Spinal cord (tissue), 10 donors: Measurements from ENCODE around the gene PHF11. TPM values are rescaled to one million over a fixed set of nuclear protein-coding genes. Genes with fewer than 3 reads are reported as not detected.
A peak's percentile ranks its signal among the peaks of the same experiment; 100 is the strongest.
"Not testable (repeated sequence)": the region's sequence is repeated elsewhere in the genome, so short reads cannot be mapped to it uniquely, and the experiment has no call there.

Experiments used
- DNase-seq, 6 donors: peaks; one replicate each; pipeline versions ENCODE4 v3.0.0 to v3.0.0-alpha.2; 2013 to 2015; ENCODE audit warnings: low spot score in 6 of 6, low read depth in 4 of 6
- H3K27ac ChIP-seq: one replicate; pipeline ENCODE4 v1.5.1; 2013; ENCODE audit warnings: low read depth, low read length, control low read depth
- H3K27me3 ChIP-seq: one replicate; pipeline ENCODE4 v1.6.1; 2013; ENCODE audit warnings: low read length; ENCODE audit not compliant: control insufficient read depth, insufficient read depth
- H3K36me3 ChIP-seq: one replicate; pipeline ENCODE4 v1.6.1; 2013; ENCODE audit warnings: low read length; ENCODE audit not compliant: control insufficient read depth, insufficient read depth
- H3K4me1 ChIP-seq: one replicate; pipeline ENCODE4 v1.6.1; 2013; ENCODE audit warnings: low read length; ENCODE audit not compliant: control insufficient read depth, insufficient read depth
- H3K4me3 ChIP-seq: one replicate; pipeline ENCODE4 v1.5.1; 2013; ENCODE audit warnings: low read depth, low read length, control low read depth
- H3K9me3 ChIP-seq: one replicate; pipeline ENCODE4 v1.6.1; 2013; ENCODE audit warnings: low read length; ENCODE audit not compliant: control insufficient read depth, insufficient read depth
- WGBS: methylation state at CpG from one replicate; pipeline ENCODE4 v1.1.5; 2013; ENCODE audit warnings: missing lambda C conversion rate; ENCODE audit not compliant: insufficient coverage; 5-methylcytosine and 5-hydroxymethylcytosine counted together
- polyA plus RNA-seq, 2 donors: library from polyadenylated mRNA; unstranded; fragments of 120-200 nt; gene quantifications; one replicate each; pipeline ENCODE4 v1.2.1, GENCODE V29; 2013; ENCODE audit not compliant: insufficient read length in 2 of 2
- total RNA-seq, 2 donors: library from RNA; depleted of rRNA in 1 of 2; stranded (reverse); fragments of 120-200 nt in 1 of 2; fragments of >200 nt in 1 of 2; gene quantifications; one replicate each; pipeline versions ENCODE4 v1.2.3 to v1.2.4, GENCODE V29; 2013 to 2014
- donor health status: healthy.

The PHF11 gene
- total and polyA plus RNA-seq, 4 donors, result 20.5 to 34.0 (median 28.0) TPM

GRCh38 chr13:49494645-49495044 lies 1.1 kb upstream of the PHF11 start:
- Histone ChIP-seq H3K4me3 (peak overlapping the region; percentile 75), H3K27ac (peak overlapping the region; percentile 88), H3K9me3 (no peaks in the 10 kb centered on the region), H3K27me3 (no peaks in the 10 kb centered on the region), H3K36me3 (no peaks in the 10 kb centered on the region), H3K4me1 (peaks cover 10% of the 10 kb centered on the region)
- peak in 1 of 6 donors; percentile 4 for DNase-seq
- WGBS, result no CpG with 5 or more reads among the region's 2 CpGs

GRCh38 chr13:49496837-49497236 lies 1.1 kb downstream of the PHF11 start:
- H3K36me3 ChIP-seq, H3K4me3 ChIP-seq, H3K9me3 ChIP-seq, H3K27ac ChIP-seq, H3K27me3 ChIP-seq, DNase-seq: not testable (repeated sequence)
- H3K4me1 ChIP-seq, result peaks cover 10% of the 10 kb centered on the region
- 100% methylated on average over 4 of the region's 11 CpGs for WGBS

- Histone ChIP-seq H3K27me3 (no peaks in the 10 kb centered on the region), H3K27ac (no peak overlapping the region), H3K4me3 (no peak overlapping the region), H3K9me3 (no peaks in the 10 kb centered on the region), H3K4me1 (peaks cover 10% of the 10 kb centered on the region), H3K36me3 (no peaks in the 10 kb centered on the region)
- no peak for DNase-seq
- WGBS, result 95% methylated on average over 5 of the region's 5 CpGs
Measured at GRCh38 chr13:49497272-49497671, 1.5 kb downstream of the PHF11 start.

GRCh38 chr13:49498206-49498605 lies 2.5 kb downstream of the PHF11 start:
- Histone ChIP-seq H3K27me3 (no peaks in the 10 kb centered on the region), H3K4me1 (peaks cover 10% of the 10 kb centered on the region), H3K36me3 (no peaks in the 10 kb centered on the region), H3K9me3 (no peaks in the 10 kb centered on the region), H3K27ac (no peak overlapping the region), H3K4me3 (no peak overlapping the region)
- no peak for DNase-seq
- WGBS, result 67% methylated on average over 3 of the region's 4 CpGs

GRCh38 chr13:49499889-49500660 lies 4.3 kb downstream of the PHF11 start:
- no peak for DNase-seq
- no peaks in the 10 kb centered on the region for H3K9me3 ChIP-seq
- H3K36me3 ChIP-seq, result no peaks in the 10 kb centered on the region
- H3K27ac ChIP-seq, result no peak overlapping the region
- H3K27me3 ChIP-seq, result no peaks in the 10 kb centered on the region
- H3K4me3 ChIP-seq, result no peak overlapping the region
- H3K4me1 ChIP-seq, result peaks cover 8% of the 10 kb centered on the region
- 100% methylated on average over 1 of the region's 6 CpGs for WGBS

- H3K9me3 ChIP-seq, result no peaks in the 10 kb centered on the region
- 83% methylated on average over 9 of the region's 9 CpGs for WGBS
- H3K4me3 ChIP-seq, result no peak overlapping the region
- DNase-seq, result no peak
- no peaks in the 10 kb centered on the region for H3K27me3 ChIP-seq
- no peak overlapping the region for H3K27ac ChIP-seq
- H3K4me1 ChIP-seq, result no peaks in the 10 kb centered on the region
- H3K36me3 ChIP-seq, result no peaks in the 10 kb centered on the region
Measured at GRCh38 chr13:49502954-49503353, 7.2 kb downstream of the PHF11 start.

- WGBS, result 100% methylated on average over 1 of the region's 3 CpGs
- no peaks in the 10 kb centered on the region for H3K27me3 ChIP-seq
- no peaks in the 10 kb centered on the region for H3K4me1 ChIP-seq
- no peak overlapping the region for H3K27ac ChIP-seq
- no peak for DNase-seq
- no peaks in the 10 kb centered on the region for H3K36me3 ChIP-seq
- H3K9me3 ChIP-seq, result no peaks in the 10 kb centered on the region
- H3K4me3 ChIP-seq, result no peak overlapping the region
Measured at GRCh38 chr13:49503951-49504350, 8.2 kb downstream of the PHF11 start.

- Histone ChIP-seq H3K36me3 (peaks cover 2% of the 10 kb centered on the region), H3K27me3 (no peaks in the 10 kb centered on the region), H3K9me3 (no peaks in the 10 kb centered on the region), H3K4me3 (no peak overlapping the region), H3K4me1 (no peaks in the 10 kb centered on the region), H3K27ac (no peak overlapping the region)
- WGBS, result no CpG with 5 or more reads among the region's 2 CpGs
- no peak for DNase-seq
Measured at GRCh38 chr13:49512578-49512977, 16.8 kb downstream of the PHF11 start.

GRCh38 chr13:49516467-49516866 lies 20.7 kb downstream of the PHF11 start:
- Histone ChIP-seq H3K9me3 (no peaks in the 10 kb centered on the region), H3K27ac (no peak overlapping the region), H3K36me3 (peaks cover 2% of the 10 kb centered on the region), H3K4me1 (no peaks in the 10 kb centered on the region), H3K4me3 (no peak overlapping the region), H3K27me3 (no peaks in the 10 kb centered on the region)
- DNase-seq, result peak in 1 of 6 donors; percentile 90
- 79% methylated on average over 4 of the region's 5 CpGs for WGBS

GRCh38 chr13:49517461-49517860 lies 21.7 kb downstream of the PHF11 start:
- 31% methylated on average over 4 of the region's 6 CpGs for WGBS
- no peaks in the 10 kb centered on the region for H3K9me3 ChIP-seq
- H3K4me1 ChIP-seq, result no peaks in the 10 kb centered on the region
- no peak overlapping the region for H3K4me3 ChIP-seq
- no peaks in the 10 kb centered on the region for H3K27me3 ChIP-seq
- H3K36me3 ChIP-seq, result peaks cover 2% of the 10 kb centered on the region
- H3K27ac ChIP-seq, result no peak overlapping the region
- peak in 2 of 6 donors; percentile 22 to 26 for DNase-seq
